ENCODE data around the gene KCNH5.

The KCNH5 gene

GRCh38 chr14:62654641-62655040, 390.6 kb downstream of the KCNH5 start:
- Histone ChIP-seq H3K9me3 (replicated peaks; ENCODE audit: insufficient read depth, low read length) (no peaks in the 10 kb centered on the region), H3K36me3 (replicated peaks; ENCODE audit: insufficient read depth, low read length) (no peaks in the 10 kb centered on the region), H3K4me2 (ENCODE audit: low read depth, low read length) (no peak overlapping the region), H4K20me1 (ENCODE audit: insufficient read depth, low read length) (no peaks in the 10 kb centered on the region), H3F3A (ENCODE audit: insufficient read depth, low read length) (no peaks in the 10 kb centered on the region), H3K4me3 (ENCODE audit: low read length) (no peak overlapping the region), H3K9me2 (replicated peaks; ENCODE audit: insufficient read depth, low read length) (no peaks in the 10 kb centered on the region), H3K79me2 (ENCODE audit: low read length) (no peaks in the 10 kb centered on the region), H3K4me1 (ENCODE audit: low read length) (no peaks in the 10 kb centered on the region), H2AFZ (ENCODE audit: low read length) (no peak overlapping the region), H3K27me3 (replicated peaks; ENCODE audit: insufficient read depth, low read length) (no peaks in the 10 kb centered on the region), H3K27ac (ENCODE audit: low read length) (no peak overlapping the region), H3K9ac (ENCODE audit: low read length) (no peak overlapping the region)
- DNase-seq: no peak
- TF ChIP-seq, protein P1, sequence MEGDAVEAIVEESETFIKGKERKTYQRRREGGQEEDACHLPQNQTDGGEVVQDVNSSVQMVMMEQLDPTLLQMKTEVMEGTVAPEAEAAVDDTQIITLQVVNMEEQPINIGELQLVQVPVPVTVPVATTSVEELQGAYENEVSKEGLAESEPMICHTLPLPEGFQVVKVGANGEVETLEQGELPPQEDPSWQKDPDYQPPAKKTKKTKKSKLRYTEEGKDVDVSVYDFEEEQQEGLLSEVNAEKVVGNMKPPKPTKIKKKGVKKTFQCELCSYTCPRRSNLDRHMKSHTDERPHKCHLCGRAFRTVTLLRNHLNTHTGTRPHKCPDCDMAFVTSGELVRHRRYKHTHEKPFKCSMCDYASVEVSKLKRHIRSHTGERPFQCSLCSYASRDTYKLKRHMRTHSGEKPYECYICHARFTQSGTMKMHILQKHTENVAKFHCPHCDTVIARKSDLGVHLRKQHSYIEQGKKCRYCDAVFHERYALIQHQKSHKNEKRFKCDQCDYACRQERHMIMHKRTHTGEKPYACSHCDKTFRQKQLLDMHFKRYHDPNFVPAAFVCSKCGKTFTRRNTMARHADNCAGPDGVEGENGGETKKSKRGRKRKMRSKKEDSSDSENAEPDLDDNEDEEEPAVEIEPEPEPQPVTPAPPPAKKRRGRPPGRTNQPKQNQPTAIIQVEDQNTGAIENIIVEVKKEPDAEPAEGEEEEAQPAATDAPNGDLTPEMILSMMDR (IDR thresholded peaks at IDR 0.05; ENCODE audit: low read length): no peak
- TF ChIP-seq EZH2phosphoT487 (IDR thresholded peaks at IDR 0.05; ENCODE audit: low read length) (no peak), EZH2 (optimal IDR thresholded peaks at IDR 0.05; ENCODE audit: low read depth, low read length) (no peak)

Measured in MM.1S (cell line).